GM13977 (cell line): ENCODE measurements around the gene KRTAP5-1.
A peak's percentile ranks its signal among the peaks of the same experiment; 100 is the strongest.
"Not testable (repeated sequence)": the region's sequence is repeated elsewhere in the genome, so short reads cannot be mapped to it uniquely, and the experiment has no call there.

Source experiments
- DNase-seq: peaks from one replicate; pipeline ENCODE4 v3.0.0; 2012; ENCODE audit warnings: low spot score
- CTCF ChIP-seq: IDR thresholded peaks from 2 replicates; pipeline ENCODE4 v1.5.1; 2012; ENCODE audit warnings: mild to moderate bottlenecking, control low read depth; ENCODE audit not compliant: insufficient read depth; ENCODE audit errors: extremely low read depth, missing control alignments
- in situ Hi-C: fragments of 300-500 bp; cut with MboI; formaldehyde crosslinking; loops from one replicate; pipeline ENCODE4 v1.12.0; 2022; ENCODE audit warnings: low sequenced_read_pairs, low pct_unique_long_range_greater_than_20kb, mixed read lengths, inconsistent platforms; ENCODE audit not compliant: unreplicated experiment

The KRTAP5-1 gene

DNA sequence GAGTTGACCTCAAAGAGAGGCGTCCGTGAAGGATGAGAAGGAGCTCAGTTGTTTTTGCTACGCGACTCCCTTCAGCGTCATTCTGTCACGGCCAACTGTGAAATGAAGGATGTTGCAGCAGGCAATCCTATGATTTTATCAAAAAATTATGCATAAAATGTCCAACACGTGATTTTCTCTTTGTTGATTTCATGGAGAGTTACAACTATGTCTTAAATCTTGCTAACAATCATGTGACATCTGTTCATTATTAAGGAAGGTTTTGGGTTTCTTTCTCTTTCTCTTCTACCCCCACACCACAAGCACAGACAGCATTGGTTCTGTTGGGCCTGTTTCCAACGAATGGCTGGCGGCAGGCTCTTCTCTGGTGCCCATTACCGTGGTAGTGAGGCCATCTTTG, 33.1 kb upstream of the KRTAP5-1 start:
- DNase-seq, result no peak
- TF ChIP-seq CTCF, result no peak

GRCh38 chr11:1608363-1608762, 23.3 kb upstream of the KRTAP5-1 start, which contains the start of gene KRTAP5-3:
Gene KRTAP5-3 (minus strand): TSS chr11:1608463. CDS start chr11:1608385, 78 bp downstream.
- in situ Hi-C loops, result no loop called here
- DNase-seq, result no peak
- TF ChIP-seq CTCF, result no peak

More for the DNA sequence above, 33.1 kb upstream of the KRTAP5-1 start:
- in situ Hi-C loops, result no loop called here

DNA sequence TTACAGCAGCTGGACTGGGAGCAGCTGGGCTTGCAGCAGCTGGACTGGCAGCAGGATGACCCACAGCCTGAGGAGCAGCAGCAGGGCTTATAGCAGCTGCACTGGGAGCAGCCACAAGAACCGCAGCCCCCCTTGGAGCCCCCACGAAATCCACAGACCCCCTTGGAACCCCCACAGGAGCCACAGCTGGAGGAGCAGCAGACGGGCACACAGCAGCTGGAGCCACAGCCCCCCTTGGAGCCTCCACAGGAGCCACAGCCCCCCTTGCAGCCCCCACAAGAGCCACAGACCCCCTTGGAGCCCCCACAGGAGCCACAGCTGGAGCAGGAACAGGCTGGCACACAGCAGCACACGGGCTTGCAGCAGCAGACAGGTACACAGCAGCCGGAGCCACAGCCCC, 22.8 kb upstream of the KRTAP5-1 start:
- DNase-seq, in situ Hi-C loops: not testable (repeated sequence)

- in situ Hi-C loops, DNase-seq: not testable (repeated sequence)
Observed at GRCh38 chr11:1607156-1607845, 22.2 kb upstream of the KRTAP5-1 start.

GRCh38 chr11:1605923-1606322, 20.8 kb upstream of the KRTAP5-1 start:
- DNase-seq, result peak; percentile 81
- in situ Hi-C loops, result not testable (repeated sequence)

DNA sequence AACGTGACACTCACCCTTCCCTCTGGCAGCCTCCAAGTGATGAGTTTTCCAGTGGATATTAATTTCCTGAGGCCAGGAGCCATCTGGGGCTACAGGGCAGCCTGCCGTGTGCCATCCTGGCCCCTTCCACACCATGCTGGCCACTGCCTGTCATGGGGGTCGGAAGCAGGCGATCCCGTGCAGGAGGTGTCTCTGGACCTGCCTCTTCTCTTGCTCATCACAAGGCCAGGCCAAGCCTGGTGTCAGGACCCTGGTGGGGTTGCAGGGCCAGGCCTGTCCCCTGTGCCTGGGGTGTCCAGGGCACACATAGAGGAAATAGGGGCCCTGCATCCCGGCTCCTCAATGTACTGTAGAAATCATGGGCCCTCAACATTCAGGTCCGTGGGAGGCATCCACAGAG, 19.6 kb upstream of the KRTAP5-1 start:
- no peak for TF ChIP-seq CTCF
- in situ Hi-C loops, result no loop called here
- DNase-seq, result no peak

DNA sequence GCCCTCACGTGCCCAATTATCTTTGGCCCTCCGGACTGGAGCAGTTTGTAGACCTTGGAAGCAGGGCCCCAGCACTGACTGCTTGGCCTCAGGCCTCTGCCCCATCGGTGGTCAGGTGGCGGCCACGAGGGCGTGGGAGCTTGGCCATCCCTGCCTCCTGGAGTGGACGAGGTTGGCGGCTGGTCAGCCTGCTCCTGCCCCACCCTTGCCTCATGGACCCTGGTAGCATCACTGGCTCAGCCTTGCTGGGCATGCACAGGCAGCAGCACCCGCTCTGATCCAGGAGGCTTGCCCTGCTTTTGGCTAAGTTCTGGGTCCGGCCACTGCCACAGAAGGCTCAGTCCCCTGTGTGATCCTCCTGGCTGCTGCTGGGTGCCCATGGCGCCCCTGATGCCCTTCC, 19.1 kb upstream of the KRTAP5-1 start:
- no peak for DNase-seq

DNA sequence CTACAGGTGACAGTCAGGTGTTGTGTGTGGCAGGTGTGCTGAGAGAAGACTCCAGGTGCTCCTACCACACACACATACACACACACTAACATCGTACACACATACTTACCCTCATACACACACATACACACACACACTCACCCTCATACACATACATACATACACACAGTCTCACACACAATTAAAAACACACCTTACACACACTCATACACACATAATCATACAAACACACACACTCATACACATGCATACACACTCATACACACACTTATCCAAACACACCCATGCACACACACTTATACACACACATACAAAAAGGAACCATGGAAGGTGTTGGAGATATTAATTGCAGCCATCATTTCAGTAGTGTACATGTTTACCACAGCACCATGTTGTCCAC, 18.5 kb upstream of the KRTAP5-1 start:
- no peak for DNase-seq
- no peak for TF ChIP-seq CTCF
- in situ Hi-C loops, result no loop called here

More for the DNA sequence above, 19.1 kb upstream of the KRTAP5-1 start:
- TF ChIP-seq CTCF, result no peak
- in situ Hi-C loops, result no loop called here

DNA sequence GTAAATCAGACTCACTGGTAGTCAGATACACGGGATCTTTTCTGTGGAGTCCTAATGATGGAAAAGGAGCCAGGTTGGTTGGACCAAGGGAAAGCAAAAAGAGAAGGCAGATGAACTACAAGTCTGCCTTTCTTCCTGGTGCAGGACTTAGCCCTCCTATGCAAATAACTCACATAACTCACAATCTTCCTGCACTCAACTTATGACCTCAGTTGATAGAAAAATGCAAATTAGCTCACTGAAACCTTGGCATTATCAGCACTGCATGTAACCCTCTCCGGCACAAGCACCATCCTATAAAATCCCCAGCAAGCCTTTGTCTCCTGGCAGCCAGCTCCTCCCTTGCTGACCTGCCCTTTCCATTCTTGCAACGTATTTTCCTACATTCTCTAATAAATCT, 16.6 kb upstream of the KRTAP5-1 start:
- DNase-seq, in situ Hi-C loops: not testable (repeated sequence)
